ENCODE measurements around the gene BRD9.
"Not testable (repeated sequence)": the region's sequence is repeated elsewhere in the genome, so short reads cannot be mapped to it uniquely, and the experiment has no call there.

The BRD9 gene

DNA sequence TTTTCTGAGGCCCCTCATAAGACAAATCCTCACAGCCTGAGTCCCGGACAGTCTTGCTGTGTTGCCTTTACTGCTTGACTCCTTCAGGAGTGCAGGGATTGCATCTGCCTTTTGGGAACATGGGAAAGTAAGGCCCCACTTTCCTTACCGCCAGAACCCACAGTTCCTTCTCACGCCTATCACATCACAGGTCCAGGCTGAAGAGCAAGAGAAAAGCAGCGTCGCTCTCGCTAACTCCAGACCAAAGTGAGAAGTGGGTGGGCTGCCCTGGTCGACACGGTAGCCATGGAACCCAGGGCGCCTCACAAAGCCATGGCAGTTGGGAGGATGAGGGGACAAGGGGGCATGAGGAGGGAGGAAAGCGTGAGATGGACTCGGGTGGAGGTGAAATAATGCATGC lies 33.9 kb downstream of the BRD9 start:
- in situ Hi-C loops (cut with HindIII; ENCODE audit: low sequenced_read_pairs) = no loop called here
- no peak overlapping the region for H3K4me3 ChIP-seq (ENCODE audit: low read depth, low read length)
- no peak for DNase-seq (ENCODE audit: low read depth, low spot score)
- TF ChIP-seq, protein P1, sequence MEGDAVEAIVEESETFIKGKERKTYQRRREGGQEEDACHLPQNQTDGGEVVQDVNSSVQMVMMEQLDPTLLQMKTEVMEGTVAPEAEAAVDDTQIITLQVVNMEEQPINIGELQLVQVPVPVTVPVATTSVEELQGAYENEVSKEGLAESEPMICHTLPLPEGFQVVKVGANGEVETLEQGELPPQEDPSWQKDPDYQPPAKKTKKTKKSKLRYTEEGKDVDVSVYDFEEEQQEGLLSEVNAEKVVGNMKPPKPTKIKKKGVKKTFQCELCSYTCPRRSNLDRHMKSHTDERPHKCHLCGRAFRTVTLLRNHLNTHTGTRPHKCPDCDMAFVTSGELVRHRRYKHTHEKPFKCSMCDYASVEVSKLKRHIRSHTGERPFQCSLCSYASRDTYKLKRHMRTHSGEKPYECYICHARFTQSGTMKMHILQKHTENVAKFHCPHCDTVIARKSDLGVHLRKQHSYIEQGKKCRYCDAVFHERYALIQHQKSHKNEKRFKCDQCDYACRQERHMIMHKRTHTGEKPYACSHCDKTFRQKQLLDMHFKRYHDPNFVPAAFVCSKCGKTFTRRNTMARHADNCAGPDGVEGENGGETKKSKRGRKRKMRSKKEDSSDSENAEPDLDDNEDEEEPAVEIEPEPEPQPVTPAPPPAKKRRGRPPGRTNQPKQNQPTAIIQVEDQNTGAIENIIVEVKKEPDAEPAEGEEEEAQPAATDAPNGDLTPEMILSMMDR (IDR thresholded peaks at IDR 0.05; ENCODE audit: low read depth, low read length) = no peak

DNA sequence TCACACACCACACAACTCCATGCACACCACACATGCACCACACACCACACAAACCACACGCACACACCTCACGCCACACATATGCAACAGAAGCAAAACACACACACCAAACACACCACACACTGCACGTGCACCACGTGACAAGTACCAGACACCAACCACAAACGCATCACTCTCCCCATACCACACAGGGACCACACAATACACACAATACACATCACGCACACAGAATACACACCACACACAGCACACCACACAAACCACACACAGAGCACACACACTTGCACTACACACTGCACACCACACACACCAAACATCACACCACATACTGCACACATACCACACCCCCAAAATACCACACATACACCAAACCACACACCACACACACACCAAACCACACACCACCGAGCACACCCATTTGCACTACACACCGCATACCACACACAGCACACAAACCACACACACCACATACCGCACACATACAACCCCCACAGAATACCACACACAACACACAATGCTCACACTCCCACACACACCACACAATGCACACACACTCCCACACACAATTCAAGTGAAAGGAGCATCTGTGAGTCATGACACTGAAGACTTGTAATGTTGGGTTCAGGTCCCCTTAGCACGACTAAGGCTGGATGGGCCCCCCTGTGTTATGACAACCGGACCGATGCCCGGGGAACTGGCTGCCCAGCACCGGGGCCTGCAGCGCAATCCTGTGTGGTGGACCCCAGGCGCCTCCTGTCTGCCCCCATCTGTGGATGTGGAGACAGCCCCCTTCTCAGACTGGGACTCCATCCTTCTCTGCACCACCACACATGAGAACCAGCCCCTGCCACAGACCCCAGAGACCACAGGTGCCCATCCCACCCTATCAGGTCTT lies 35.8 kb downstream of the BRD9 start:
- in situ Hi-C loops (cut with HindIII; ENCODE audit: low sequenced_read_pairs) = no loop called here
- H3K4me3 ChIP-seq (ENCODE audit: low read depth, low read length) = no peak overlapping the region
- TF ChIP-seq, protein P1 (IDR thresholded peaks at IDR 0.05; ENCODE audit: low read depth, low read length) = no peak
- no peak for DNase-seq (ENCODE audit: low read depth, low spot score)

DNA sequence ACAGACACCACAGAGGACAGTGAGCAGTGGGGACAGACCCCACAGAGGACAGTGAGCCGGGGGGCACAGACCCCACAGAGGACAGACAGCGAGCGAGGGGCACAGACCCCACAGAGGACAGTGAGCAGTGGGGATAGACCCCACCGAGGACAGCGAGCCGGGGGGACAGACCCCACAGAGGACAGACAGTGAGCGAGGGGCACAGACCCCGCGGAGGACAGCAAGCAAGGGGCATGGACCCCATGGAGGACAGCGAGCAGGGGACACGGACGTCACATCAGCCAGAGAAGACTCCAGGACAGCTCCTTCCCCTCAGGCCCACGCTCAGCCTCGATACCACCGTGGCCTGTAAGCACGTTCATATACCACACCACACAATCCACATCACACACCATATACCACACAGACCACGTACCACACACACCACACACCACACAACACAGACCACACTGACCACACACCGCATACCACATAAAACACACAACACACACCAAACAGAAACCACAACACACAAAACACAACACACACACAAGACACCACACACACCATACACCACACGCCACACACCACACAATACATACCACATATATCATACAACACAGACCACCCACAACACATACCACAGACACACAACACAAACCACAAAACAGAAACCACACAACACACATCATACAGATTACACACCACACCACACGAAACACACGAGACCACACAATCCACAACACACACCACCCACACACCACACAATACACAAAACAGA lies 36.6 kb downstream of the BRD9 start:
- TF ChIP-seq, protein P1 (IDR thresholded peaks at IDR 0.05; ENCODE audit: low read depth, low read length) = no peak
- DNase-seq (ENCODE audit: low read depth, low spot score) = no peak
- in situ Hi-C loops (cut with HindIII; ENCODE audit: low sequenced_read_pairs) = no loop called here
- H3K4me3 ChIP-seq (ENCODE audit: low read depth, low read length) = no peak overlapping the region

DNA sequence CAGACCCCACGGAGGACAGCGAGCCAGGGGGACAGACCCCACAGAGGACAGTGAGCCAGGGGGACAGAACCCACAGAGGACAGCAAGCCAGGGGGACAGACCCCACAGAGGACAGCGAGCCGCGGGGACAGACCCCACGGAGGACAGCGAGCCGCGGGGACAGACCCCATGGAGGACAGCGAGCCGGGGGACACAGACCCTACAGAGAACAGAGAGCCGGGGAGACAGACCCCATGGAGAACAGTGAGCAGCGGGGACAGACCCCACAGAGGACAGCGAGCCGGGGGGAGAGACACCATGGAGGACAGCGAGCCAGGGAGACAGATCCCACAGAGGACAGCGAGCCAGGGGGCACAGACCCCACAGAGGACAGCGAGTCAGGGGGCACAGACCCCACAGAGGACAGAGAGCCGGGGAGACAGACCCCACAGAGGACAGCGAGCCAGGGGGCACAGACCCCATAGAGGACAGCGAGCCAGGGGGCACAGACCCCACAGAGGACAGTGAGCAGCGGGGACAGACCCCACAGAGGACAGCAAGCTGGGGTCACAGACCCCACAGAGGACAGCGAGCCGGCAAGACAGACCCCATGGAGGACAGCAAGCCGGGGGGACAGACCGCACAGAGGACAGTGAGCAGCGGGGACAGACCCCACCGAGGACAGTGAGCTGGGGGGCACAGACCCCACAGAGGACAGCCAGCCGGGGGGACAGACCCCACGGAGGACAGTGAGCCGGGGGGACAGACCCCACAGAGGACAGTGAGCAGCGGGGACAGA lies 37.4 kb downstream of the BRD9 start:
- H3K4me3 ChIP-seq (ENCODE audit: low read depth, low read length) = no peak overlapping the region
- no peak for DNase-seq (ENCODE audit: low read depth, low spot score)
- TF ChIP-seq, protein P1 (IDR thresholded peaks at IDR 0.05; ENCODE audit: low read depth, low read length) = no peak
- in situ Hi-C loops (cut with HindIII; ENCODE audit: low sequenced_read_pairs) = no loop called here

DNA sequence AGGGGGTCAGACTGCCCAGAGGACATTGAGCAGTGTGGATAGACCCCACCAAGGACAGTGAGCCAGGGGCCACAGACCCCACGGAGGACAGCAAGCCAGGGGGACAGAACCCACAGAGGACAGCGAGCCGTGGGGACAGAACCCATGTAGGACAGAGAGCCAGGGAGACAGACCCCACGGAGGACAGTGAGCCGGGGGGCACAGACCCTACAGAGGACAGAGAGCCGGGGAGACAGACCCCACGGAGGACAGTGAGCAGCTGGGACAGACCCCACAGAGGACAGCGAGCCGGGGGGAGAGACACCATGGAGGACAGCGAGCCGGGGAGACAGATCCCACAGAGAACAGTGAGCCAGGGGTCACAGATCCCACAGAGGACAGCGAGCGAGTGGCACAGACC lies 38.4 kb downstream of the BRD9 start:
- in situ Hi-C loops (cut with HindIII; ENCODE audit: low sequenced_read_pairs) = no loop called here
- no peak overlapping the region for H3K4me3 ChIP-seq (ENCODE audit: low read depth, low read length)
- TF ChIP-seq, protein P1 (IDR thresholded peaks at IDR 0.05; ENCODE audit: low read depth, low read length) = no peak
- no peak for DNase-seq (ENCODE audit: low read depth, low spot score)

DNA sequence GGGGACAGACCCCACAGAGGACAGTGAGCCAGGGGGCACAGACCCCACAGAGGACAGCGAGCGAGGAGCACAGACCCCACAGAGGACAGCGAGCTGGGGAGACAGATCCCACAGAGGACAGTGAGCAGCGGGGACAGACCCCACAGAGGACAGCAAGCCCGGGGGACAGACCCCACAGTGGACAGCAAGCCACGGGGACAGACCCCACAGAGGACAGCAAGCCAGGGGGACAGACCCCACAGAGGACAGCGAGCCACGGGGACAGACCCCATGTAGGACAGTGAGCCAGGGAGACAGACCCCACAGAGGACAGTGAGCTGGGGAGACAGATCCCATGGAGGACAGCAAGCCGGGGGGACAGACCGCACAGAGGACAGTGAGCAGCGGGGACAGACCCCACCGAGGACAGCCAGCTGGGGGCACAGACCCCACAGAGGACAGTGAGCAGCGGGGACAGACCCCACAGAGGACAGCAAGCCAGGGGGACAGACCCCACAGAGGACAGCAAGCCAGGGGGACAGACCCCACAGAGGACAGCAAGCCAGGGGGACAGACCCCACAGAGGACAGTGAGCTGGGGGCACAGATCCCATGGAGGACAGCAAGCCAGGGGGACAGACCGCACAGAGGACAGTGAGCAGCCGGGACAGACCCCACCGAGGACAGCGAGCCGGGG lies 39.0 kb downstream of the BRD9 start:
- in situ Hi-C loops (cut with HindIII; ENCODE audit: low sequenced_read_pairs); H3K4me3 ChIP-seq (ENCODE audit: low read depth, low read length); DNase-seq (ENCODE audit: low read depth, low spot score): not testable (repeated sequence)

Data from astrocyte of the spinal cord (primary cell).